HG02970 (cell line): ENCODE data around the gene ERC1.
"Not testable (repeated sequence)": the region's sequence is repeated elsewhere in the genome, so short reads cannot be mapped to it uniquely, and the experiment has no call there.

Experiments
- ATAC-seq: cut with Tn5 transposase; IDR thresholded peaks from one replicate; pipeline ENCODE4 v1.9.1; 2021; ENCODE audit warnings: mild to moderate bottlenecking, moderate library complexity, moderate number of reproducible peaks; ENCODE audit not compliant: unreplicated experiment, low FRiP score

ERC1 gene

GRCh38 chr12:1069846-1070245 lies 78.8 kb downstream of the ERC1 start:
- ATAC-seq = no peak

- no peak for ATAC-seq
Measured at GRCh38 chr12:1071182-1071581, 80.2 kb downstream of the ERC1 start.

- ATAC-seq = no peak
Measured at GRCh38 chr12:1073652-1074051, 82.6 kb downstream of the ERC1 start.

GRCh38 chr12:1077036-1077803 lies 86.2 kb downstream of the ERC1 start:
- no peak for ATAC-seq

- ATAC-seq = no peak
Measured at GRCh38 chr12:1078002-1078401, 87.0 kb downstream of the ERC1 start.

GRCh38 chr12:1080520-1081223 lies 89.6 kb downstream of the ERC1 start:
- no peak for ATAC-seq

- ATAC-seq = no peak
Measured at GRCh38 chr12:1083151-1083888, 92.3 kb downstream of the ERC1 start.

GRCh38 chr12:1083889-1084262 lies 92.9 kb downstream of the ERC1 start:
- no peak for ATAC-seq

- ATAC-seq = no peak
Measured at GRCh38 chr12:1091350-1091749, 100.3 kb downstream of the ERC1 start.

GRCh38 chr12:1093166-1093751 lies 102.2 kb downstream of the ERC1 start:
- no peak for ATAC-seq

GRCh38 chr12:1094714-1095113 lies 103.7 kb downstream of the ERC1 start:
- no peak for ATAC-seq

GRCh38 chr12:1099158-1099557 lies 108.1 kb downstream of the ERC1 start:
- ATAC-seq = no peak

- ATAC-seq = not testable (repeated sequence)
Measured at GRCh38 chr12:1099618-1100017, 108.6 kb downstream of the ERC1 start.

- no peak for ATAC-seq
Measured at GRCh38 chr12:1102115-1102514, 111.1 kb downstream of the ERC1 start.

GRCh38 chr12:1102791-1103450 lies 111.9 kb downstream of the ERC1 start:
- no peak for ATAC-seq

GRCh38 chr12:1103632-1104031 lies 112.6 kb downstream of the ERC1 start:
- no peak for ATAC-seq

GRCh38 chr12:1104088-1104800 lies 113.2 kb downstream of the ERC1 start:
- no peak for ATAC-seq

- ATAC-seq = no peak
Measured at GRCh38 chr12:1107669-1108068, 116.6 kb downstream of the ERC1 start.

- ATAC-seq = no peak
Measured at GRCh38 chr12:1108276-1108675, 117.3 kb downstream of the ERC1 start.
